ENCODE data around the gene DDIAS.
A peak's percentile ranks its signal among the peaks of the same experiment; 100 is the strongest.
"Not testable (repeated sequence)": the region's sequence is repeated elsewhere in the genome, so short reads cannot be mapped to it uniquely, and the experiment has no call there.

DDIAS gene

DNA sequence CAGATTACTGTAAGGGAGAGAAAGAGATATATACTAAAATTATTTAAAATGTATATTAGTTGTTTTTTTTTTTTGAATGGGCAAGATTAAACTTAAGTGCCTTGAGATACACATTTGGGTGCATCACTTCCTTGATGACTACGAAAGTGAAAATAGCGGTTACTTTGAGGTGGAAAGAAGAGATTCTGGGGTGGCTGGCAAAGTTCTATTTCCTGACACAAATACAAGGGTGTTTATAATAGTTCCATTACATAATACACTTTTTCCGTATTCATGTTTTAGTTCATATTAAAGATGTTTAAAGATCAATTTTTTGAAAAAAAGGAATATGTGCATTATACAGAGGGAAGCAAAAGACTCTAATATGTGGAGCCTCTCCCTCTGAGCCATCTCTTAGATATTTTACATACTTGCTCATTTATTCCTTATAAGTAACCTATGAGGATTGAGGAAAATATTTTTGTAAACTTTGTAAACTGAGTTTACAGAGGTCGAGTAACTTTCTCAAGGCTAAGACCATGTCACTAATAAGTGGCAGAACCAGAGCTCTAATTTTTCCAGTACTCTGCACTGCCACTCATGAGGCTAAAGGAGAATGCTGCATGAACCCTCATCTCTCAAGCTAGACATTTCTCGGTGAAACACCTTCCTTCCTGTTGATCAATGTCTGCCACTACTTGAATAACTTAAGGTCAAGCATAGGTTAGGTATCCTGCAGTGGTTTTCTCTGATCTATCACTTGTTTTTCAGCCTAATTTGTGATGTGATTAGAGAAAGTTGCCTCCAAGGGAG lies 58.6 kb downstream of the DDIAS start:
- TF ChIP-seq, protein P1, sequence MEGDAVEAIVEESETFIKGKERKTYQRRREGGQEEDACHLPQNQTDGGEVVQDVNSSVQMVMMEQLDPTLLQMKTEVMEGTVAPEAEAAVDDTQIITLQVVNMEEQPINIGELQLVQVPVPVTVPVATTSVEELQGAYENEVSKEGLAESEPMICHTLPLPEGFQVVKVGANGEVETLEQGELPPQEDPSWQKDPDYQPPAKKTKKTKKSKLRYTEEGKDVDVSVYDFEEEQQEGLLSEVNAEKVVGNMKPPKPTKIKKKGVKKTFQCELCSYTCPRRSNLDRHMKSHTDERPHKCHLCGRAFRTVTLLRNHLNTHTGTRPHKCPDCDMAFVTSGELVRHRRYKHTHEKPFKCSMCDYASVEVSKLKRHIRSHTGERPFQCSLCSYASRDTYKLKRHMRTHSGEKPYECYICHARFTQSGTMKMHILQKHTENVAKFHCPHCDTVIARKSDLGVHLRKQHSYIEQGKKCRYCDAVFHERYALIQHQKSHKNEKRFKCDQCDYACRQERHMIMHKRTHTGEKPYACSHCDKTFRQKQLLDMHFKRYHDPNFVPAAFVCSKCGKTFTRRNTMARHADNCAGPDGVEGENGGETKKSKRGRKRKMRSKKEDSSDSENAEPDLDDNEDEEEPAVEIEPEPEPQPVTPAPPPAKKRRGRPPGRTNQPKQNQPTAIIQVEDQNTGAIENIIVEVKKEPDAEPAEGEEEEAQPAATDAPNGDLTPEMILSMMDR (IDR thresholded peaks at IDR 0.05; ENCODE audit: low read depth, low read length, missing control alignments) = no peak
- H3K4me3 ChIP-seq (ENCODE audit: low read depth, low read length) = no peak overlapping the region; the same call in 1 of the 2 replicates
- DNase-seq (ENCODE audit: low read depth) = peak; percentile 66

DNA sequence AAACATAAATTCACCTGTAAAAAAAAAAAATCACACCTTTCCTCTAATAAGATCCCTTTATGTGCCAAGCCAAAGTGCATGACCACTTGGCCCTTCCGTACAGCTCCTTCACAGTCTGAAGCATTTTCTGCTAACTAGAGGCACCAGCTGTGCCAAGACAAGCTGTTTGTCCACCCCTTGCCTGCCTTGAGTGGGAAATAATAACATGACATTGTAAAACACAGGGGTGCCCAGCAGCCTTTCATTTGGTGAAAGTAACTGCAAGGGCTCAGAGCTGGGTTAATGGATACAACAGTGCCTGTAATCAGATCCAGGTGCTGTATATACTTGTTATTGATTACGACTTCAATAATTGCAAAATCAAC lies 59.2 kb downstream of the DDIAS start:
- no peak for DNase-seq (ENCODE audit: low read depth)
- H3K4me3 ChIP-seq (ENCODE audit: low read depth, low read length) = no peak overlapping the region; the same call in 1 of the 2 replicates
- TF ChIP-seq, protein P1 (IDR thresholded peaks at IDR 0.05; ENCODE audit: low read depth, low read length, missing control alignments) = no peak

DNA sequence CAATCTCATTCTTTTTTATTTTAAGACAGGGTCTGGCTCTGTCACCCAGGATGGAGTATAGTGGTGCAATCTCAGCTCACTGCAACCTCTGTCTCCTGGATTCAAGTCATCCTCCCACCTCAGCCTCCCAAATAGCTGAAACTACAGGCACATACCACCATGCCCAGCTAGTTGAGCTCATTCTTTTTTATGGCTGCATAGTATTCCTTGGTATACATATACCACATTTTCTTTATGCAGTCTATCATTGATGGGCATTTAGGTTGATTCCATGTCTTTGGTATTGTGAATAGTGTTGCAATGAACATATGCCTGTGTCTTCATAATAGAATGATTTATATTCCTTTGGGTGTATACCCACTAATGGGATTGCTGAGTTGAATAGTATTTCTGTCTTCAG lies 60.5 kb downstream of the DDIAS start:
- H3K4me3 ChIP-seq (ENCODE audit: low read depth, low read length); DNase-seq (ENCODE audit: low read depth): not testable (repeated sequence)

DNA sequence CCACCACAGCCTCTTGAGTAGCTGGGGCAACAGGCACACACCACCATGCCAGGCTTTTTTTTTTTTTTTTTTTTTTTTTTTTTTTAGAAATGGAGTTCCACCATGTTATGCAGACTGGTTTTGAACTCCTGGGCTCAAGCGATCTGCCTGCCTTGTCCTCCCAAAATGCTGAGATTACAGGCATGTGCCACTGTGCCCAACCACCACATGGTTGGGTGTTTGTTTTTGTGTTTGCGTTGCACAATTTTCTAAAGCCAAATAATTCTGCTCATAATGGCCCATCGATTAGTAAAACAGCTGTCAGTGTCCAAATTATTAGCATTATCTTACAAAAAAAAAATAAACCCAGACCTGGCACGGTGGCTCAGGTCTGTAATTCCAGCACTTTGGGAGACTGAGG lies 65.8 kb downstream of the DDIAS start:
- TF ChIP-seq, protein P1 (IDR thresholded peaks at IDR 0.05; ENCODE audit: low read depth, low read length, missing control alignments) = no peak

DNA sequence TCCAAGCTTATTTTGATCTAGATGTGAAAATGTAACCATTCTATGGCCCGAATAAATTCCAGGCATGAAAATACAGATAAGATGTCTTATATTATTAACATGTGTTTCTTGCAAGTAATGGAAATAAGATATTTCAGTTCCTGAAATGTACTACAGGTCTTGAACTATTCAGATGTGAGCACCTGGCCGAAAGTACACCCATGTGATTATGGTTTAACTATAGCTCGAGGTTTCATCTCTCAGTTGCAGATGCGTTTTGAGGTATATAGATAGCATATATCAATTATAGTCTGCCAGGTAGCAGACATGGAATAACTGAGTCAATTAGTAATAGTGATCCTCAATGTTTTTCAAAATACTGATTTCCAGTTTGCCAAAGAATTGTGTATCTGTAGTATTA lies 68.3 kb downstream of the DDIAS start:
- TF ChIP-seq, protein P1 (IDR thresholded peaks at IDR 0.05; ENCODE audit: low read depth, low read length, missing control alignments) = no peak
- DNase-seq (ENCODE audit: low read depth) = peak; percentile 93
- no peak overlapping the region for H3K4me3 ChIP-seq (ENCODE audit: low read depth, low read length)

More for the DNA sequence above, 65.8 kb downstream of the DDIAS start:
- no peak overlapping the region for H3K4me3 ChIP-seq (ENCODE audit: low read depth, low read length)
- DNase-seq (ENCODE audit: low read depth) = no peak

DNA sequence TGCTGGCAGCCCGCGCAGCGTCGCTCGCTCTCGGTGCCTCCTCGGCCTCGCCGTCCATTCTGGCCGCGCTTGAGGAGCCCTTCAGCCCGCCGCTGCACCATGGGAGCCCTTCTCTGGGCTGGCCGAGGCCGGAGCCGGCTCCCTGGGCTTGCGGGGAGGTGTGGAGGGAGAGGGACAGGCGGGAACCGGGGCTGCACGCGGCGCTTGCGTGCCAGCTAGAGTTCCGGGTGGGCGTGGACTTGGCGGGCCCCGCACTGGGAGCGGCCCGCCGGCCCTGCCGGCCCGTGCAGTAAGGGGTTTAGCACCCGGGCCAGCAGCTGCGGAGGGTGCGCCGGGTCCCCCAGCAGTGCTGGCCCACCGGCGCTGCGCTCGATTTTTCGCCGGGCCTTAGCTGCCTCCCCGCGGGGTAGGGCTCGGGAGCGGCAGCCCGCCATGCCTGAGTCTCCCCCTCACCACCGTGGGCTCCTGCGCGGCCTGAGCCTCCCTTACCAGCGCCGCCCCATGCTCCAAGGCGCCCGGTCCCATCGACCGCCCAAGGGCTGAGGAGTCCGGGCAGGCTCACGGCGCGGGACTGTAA lies 69.1 kb downstream of the DDIAS start:
- not testable (repeated sequence) for H3K4me3 ChIP-seq (ENCODE audit: low read depth, low read length); DNase-seq (ENCODE audit: low read depth)

DNA sequence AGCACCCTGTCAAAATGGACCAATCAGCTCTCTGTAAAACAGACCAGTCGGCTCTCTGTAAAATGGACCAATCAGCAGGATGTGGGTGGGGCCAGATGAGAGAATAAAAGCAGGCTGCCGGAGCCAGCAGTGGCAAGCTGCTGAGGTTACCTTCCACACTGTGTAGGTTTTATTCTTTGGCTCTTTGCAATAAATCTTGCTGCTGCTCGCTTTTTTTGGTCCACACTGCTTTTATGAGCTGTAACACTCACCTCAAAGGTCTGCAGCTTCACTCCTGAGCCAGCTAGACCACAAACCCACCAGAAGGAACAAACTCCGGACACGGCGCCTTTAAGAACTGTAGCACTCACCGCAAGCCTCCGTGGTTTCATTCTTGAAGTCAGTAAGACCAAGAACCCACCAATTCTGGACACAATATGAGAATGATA lies 70.0 kb downstream of the DDIAS start:
- H3K4me3 ChIP-seq (ENCODE audit: low read depth, low read length) = peak overlapping the region; percentile 30; the same call in 1 of the 2 replicates
- peak; percentile 86 for DNase-seq (ENCODE audit: low read depth)

DNA sequence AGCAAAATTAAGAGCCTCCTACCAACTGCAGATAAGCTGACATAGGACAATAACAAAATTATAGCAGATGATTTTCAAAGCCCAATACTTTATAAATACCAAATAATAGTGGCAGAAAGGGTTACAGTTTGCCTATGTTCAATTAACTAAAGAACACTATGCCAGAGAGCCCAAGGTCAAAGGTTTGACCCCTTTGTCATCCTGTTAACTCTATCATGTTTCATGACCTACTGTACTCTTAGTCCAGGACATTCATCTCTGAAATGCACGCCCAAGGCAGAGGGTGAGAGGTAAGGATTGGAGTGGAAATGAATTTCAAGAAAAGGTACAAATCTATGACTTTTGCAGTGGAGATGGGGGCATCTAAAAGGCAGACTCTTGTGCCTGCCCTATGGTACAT lies 70.6 kb downstream of the DDIAS start:
- H3K4me3 ChIP-seq (ENCODE audit: low read depth, low read length) = no peak overlapping the region; the same call in 1 of the 2 replicates
- TF ChIP-seq, protein P1 (IDR thresholded peaks at IDR 0.05; ENCODE audit: low read depth, low read length, missing control alignments) = no peak
- DNase-seq (ENCODE audit: low read depth) = no peak
